OCI-LY3 (cell line): ENCODE measurements around the gene BIRC7.

ENCODE experiments used
- CTCF ChIP-seq: fragments of 200-600, 300-600 bp; sonication (generic); IDR thresholded peaks from 2 replicates; pipeline ENCODE4 v1.5.1; 2014; ENCODE audit warnings: antibody characterized with exemption, low read length, low read depth
- EZH2phosphoT487 ChIP-seq: fragments of 200-600 bp; shearing (Covaris generic); IDR thresholded peaks from 2 replicates; pipeline ENCODE4 v1.6.1; 2018; ENCODE audit warnings: antibody characterized with exemption, mixed run types, low read depth

DNA sequence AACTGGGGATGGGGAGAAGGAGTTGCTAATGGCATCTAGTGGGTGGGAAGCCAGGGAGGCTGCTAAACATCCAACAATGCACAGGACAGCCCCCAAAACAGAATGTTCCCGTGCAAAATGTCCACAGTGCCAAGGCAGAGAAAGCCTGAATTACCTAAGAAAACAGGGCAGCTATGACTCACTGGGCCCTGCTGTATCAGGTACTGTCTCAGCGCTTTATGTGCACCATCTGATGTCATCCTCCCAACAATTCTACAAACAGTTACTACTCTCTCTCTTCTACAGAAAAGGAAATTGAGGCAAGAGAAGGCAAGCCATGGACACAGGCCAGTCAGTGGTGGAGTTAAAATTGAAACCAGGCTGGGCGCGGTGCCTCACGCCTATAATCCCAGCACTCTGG lies 22.9 kb upstream of the BIRC7 start:
- TF ChIP-seq CTCF (no peak), EZH2phosphoT487 (no peak)
